PC-9 (cell line): Measurements from ENCODE around the gene LMNB1. TPM values are rescaled to one million over a fixed set of nuclear protein-coding genes. Genes with fewer than 3 reads are reported as not detected.
"Not testable (repeated sequence)": the region's sequence is repeated elsewhere in the genome, so short reads cannot be mapped to it uniquely, and the experiment has no call there.

Experiments
- BruUV-seq: library from RNA; stranded (reverse); fragments of 400-500 nt; replicated peaks from 2 replicates; lab custom pipeline; 2021; lab: Mats Ljungman, UMichigan
- CTCF ChIA-PET: fragments of 300-600 bp; sonication (Branson Sonifier 250); formaldehyde crosslinking; loops from one replicate; lab custom pipeline; 2022; ENCODE audit warnings: antibody characterized with exemption; lab: Charles Lee
- POLR2A ChIA-PET: fragments of 300-600 bp; sonication (Branson Sonifier 250); formaldehyde crosslinking; loops from one replicate; lab custom pipeline; 2022; ENCODE audit warnings: antibody characterized with exemption; ENCODE audit not compliant: unreplicated experiment; lab: Charles Lee
- DNase-seq, 2 experiments: peaks; one replicate each; pipeline versions ENCODE4 v3.0.0 to v3.0.0-alpha.2; 2015 to 2022; ENCODE audit warnings: mixed read lengths in 1 of 2
- H2AFZ ChIP-seq: fragments of 200-600 bp; sonication (generic); 2 replicates; pipeline ENCODE4 v1.8.1; 2017; ENCODE audit warnings: antibody characterized with exemption
- H3F3A ChIP-seq: fragments of 200-600 bp; sonication (generic); 2 replicates; pipeline ENCODE4 v1.8.1; 2017; ENCODE audit warnings: antibody characterized with exemption, mild to moderate bottlenecking, low read depth; ENCODE audit not compliant: insufficient read depth
- H3K27ac ChIP-seq: fragments of 200-600 bp; sonication (generic); 2 replicates; pipeline ENCODE4 v1.6.1; 2016; ENCODE audit warnings: mixed run types
- H3K27me3 ChIP-seq: fragments of 200-600 bp; sonication (generic); 2 replicates; pipeline ENCODE4 v1.6.1; 2016; ENCODE audit warnings: low read depth, mixed run types; ENCODE audit not compliant: insufficient read depth
- H3K36me3 ChIP-seq: fragments of 200-600 bp; sonication (generic); 2 replicates; pipeline ENCODE4 v1.6.1; 2016; ENCODE audit warnings: low read depth, mixed run types
- H3K4me1 ChIP-seq: fragments of 200-600 bp; sonication (generic); replicated peaks from 2 replicates; pipeline ENCODE4 v1.6.1; 2016; ENCODE audit warnings: mixed run types; ENCODE audit not compliant: insufficient read depth
- H3K4me2 ChIP-seq: fragments of 200-600 bp; sonication (generic); 2 replicates; pipeline ENCODE4 v1.6.1; 2017; ENCODE audit warnings: mixed run types
- H3K4me3 ChIP-seq: fragments of 200-600 bp; sonication (generic); 2 replicates; pipeline ENCODE4 v1.6.1; 2016; ENCODE audit warnings: mixed run types
- H3K79me2 ChIP-seq: fragments of 200-600 bp; sonication (generic); 2 replicates; pipeline ENCODE4 v1.6.1; 2017; ENCODE audit warnings: low read depth, mixed run types
- H3K9me2 ChIP-seq: fragments of 200-600 bp; sonication (generic); 2 replicates; pipeline ENCODE4 v1.8.1; 2017; ENCODE audit warnings: mild to moderate bottlenecking; ENCODE audit not compliant: insufficient read depth
- H3K9me3 ChIP-seq: fragments of 200-600 bp; sonication (generic); 2 replicates; pipeline ENCODE4 v1.8.1; 2016; ENCODE audit warnings: low read depth; ENCODE audit not compliant: insufficient read depth
- H4K20me1 ChIP-seq: fragments of 200-600 bp; sonication (generic); 2 replicates; pipeline ENCODE4 v1.8.1; 2017; ENCODE audit not compliant: insufficient read depth
- EZH2 ChIP-seq: fragments of 200-600 bp; sonication (generic); IDR thresholded peaks from 2 replicates; pipeline ENCODE4 v1.8.0; 2017; ENCODE audit warnings: antibody characterized with exemption, low read depth
- intact Hi-C: fragments of 100-400 bp; cut with micrococcal nuclease; formaldehyde crosslinking; loops from one replicate; pipeline ENCODE4 v1.10.0; 2022; ENCODE audit not compliant: unreplicated experiment
- total RNA-seq: library from RNA; stranded (reverse); gene quantifications from 2 replicates; pipeline ENCODE4 v1.2.3, GENCODE V29; 2021
- TF ChIP-seq, protein P1 (sequence below): fragments of 200-600 bp; sonication (generic); conservative IDR thresholded peaks from 2 replicates; pipeline ENCODE4 v1.6.1; 2017; ENCODE audit warnings: mixed run types, antibody characterized with exemption, mild to moderate bottlenecking, moderate library complexity

The LMNB1 gene
- total RNA-seq, 1 experiment from 2014 or later = 117 TPM

DNA sequence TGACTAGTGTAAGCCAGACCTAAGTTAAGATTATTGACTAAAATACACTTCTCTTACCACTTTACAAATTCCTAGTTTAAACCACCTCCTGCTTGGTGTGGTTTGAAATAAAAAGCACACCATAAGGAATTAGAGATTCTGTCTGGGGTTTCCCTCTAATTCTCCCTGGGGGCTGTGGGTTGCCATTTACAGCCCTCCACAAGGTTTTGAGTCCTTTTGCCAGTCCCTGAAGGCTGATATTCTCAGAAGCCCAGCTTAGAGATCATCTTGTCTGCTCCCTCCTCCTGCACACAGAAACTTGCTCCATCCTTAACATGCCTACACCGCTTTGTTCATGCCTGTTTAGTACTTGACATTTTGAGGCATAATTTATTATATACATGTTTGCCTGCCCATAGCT lies 7.2 kb upstream of the LMNB1 start:
- Histone ChIP-seq H3K27ac (no peak overlapping the region), H3K4me2 (no peak overlapping the region), H3K27me3 (no peaks in the 10 kb centered on the region), H3K4me1 (no peaks in the 10 kb centered on the region), H3F3A (no peaks in the 10 kb centered on the region), H3K9me3 (no peaks in the 10 kb centered on the region), H4K20me1 (no peaks in the 10 kb centered on the region), H2AFZ (no peak overlapping the region), H3K79me2 (no peaks in the 10 kb centered on the region), H3K4me3 (no peak overlapping the region), H3K9me2 (no peaks in the 10 kb centered on the region), H3K36me3 (no peaks in the 10 kb centered on the region)
- ChIA-PET CTCF (no interaction called here), POLR2A (no interaction called here)
- DNase-seq = no peak
- intact Hi-C loops = loop anchor here (10.0 kb wide), 2 partner anchors 175 to 415 kb away; partner anchors contain the start of gene ALDH7A1
- TF ChIP-seq, protein P1, sequence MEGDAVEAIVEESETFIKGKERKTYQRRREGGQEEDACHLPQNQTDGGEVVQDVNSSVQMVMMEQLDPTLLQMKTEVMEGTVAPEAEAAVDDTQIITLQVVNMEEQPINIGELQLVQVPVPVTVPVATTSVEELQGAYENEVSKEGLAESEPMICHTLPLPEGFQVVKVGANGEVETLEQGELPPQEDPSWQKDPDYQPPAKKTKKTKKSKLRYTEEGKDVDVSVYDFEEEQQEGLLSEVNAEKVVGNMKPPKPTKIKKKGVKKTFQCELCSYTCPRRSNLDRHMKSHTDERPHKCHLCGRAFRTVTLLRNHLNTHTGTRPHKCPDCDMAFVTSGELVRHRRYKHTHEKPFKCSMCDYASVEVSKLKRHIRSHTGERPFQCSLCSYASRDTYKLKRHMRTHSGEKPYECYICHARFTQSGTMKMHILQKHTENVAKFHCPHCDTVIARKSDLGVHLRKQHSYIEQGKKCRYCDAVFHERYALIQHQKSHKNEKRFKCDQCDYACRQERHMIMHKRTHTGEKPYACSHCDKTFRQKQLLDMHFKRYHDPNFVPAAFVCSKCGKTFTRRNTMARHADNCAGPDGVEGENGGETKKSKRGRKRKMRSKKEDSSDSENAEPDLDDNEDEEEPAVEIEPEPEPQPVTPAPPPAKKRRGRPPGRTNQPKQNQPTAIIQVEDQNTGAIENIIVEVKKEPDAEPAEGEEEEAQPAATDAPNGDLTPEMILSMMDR = no peak
- TF ChIP-seq EZH2 = no peak
- BruUV-seq = no TSS peak

DNA sequence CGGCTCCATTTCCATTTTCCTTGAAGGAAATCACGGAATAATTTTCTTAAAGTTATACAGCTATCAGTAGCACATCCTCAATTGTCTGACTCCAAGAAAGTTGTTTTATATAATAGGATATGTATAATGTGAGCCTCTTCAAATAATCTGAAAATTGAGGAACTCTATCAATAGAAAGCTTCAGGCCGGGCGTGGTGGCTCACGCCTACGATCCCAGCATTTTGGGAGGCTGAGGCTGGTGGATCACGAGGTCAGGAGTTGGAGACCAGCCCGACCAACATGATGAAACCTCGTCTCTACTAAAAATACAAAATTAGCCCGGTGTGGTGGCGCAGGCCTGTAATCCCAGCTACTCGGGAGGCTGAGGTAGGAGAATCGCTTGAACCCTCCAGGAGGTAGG lies 3.4 kb upstream of the LMNB1 start:
- H3K4me2 ChIP-seq, BruUV-seq, H4K20me1 ChIP-seq, H3K9me2 ChIP-seq, H3K4me3 ChIP-seq, H3K9me3 ChIP-seq, POLR2A ChIA-PET, H3K4me1 ChIP-seq, CTCF ChIA-PET, DNase-seq, H3K27ac ChIP-seq, H3K36me3 ChIP-seq, H3K27me3 ChIP-seq, H2AFZ ChIP-seq: not testable (repeated sequence)
- intact Hi-C loops = loop anchor here (10.0 kb wide), 2 partner anchors 179 to 419 kb away; partner anchors contain the start of gene ALDH7A1
- H3K79me2 ChIP-seq = peaks cover 11% of the 10 kb centered on the region
- peaks cover 14% of the 10 kb centered on the region for H3F3A ChIP-seq

DNA sequence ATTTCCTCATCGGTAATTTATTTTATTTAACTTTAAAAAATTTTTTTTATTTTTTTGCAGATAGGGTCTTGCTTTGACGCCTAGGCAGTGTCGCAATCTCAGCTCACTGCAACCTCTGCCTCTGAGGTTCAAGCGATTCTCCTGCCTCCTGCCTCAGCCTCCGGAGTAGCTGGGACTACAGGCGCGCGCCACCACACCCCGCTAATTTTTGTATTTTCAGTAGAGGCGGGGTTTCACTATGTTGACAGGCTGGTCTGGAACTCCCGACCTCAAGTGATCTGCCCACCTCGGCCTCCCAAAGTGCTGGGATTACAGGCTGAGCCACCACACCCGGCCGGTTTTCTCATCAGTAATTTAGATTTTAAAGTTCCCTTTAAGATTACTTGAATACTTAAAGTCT lies 2.3 kb upstream of the LMNB1 start:
- H3K79me2 ChIP-seq = peaks cover 21% of the 10 kb centered on the region
- DNase-seq, H4K20me1 ChIP-seq, H3K4me2 ChIP-seq, H3K4me3 ChIP-seq, H3K9me3 ChIP-seq, H3K9me2 ChIP-seq, POLR2A ChIA-PET, CTCF ChIA-PET, BruUV-seq, H3K36me3 ChIP-seq, H2AFZ ChIP-seq, H3K27me3 ChIP-seq, H3K27ac ChIP-seq: not testable (repeated sequence)
- peaks cover 14% of the 10 kb centered on the region for H3F3A ChIP-seq
- H3K4me1 ChIP-seq = peaks cover 20% of the 10 kb centered on the region
- intact Hi-C loops = loop anchor here (10.0 kb wide), 2 partner anchors 180 to 420 kb away; partner anchors contain the start of gene ALDH7A1

DNA sequence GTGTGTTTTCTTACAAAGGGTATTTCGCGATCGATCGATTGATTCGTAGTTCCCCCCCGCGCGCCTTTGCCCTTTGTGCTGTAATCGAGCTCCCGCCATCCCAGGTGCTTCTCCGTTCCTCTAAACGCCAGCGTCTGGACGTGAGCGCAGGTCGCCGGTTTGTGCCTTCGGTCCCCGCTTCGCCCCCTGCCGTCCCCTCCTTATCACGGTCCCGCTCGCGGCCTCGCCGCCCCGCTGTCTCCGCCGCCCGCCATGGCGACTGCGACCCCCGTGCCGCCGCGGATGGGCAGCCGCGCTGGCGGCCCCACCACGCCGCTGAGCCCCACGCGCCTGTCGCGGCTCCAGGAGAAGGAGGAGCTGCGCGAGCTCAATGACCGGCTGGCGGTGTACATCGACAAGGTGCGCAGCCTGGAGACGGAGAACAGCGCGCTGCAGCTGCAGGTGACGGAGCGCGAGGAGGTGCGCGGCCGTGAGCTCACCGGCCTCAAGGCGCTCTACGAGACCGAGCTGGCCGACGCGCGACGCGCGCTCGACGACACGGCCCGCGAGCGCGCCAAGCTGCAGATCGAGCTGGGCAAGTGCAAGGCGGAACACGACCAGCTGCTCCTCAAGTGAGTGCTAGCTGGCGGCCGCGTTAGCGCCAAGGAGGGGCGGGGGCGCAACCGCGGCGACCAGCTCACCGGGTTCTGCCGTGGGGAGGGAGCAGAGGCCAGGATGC lies 480 bp downstream of the LMNB1 start:
- Histone ChIP-seq H3K9me2 (no peaks in the 10 kb centered on the region), H3K27ac (0 out of 2 replicates have a peak overlapping the region, but pooled peaks have one; percentile 26), H3K4me2 (peak overlapping the region; percentile 96), H3K4me1 (peaks cover 25% of the 10 kb centered on the region), H2AFZ (peak overlapping the region; percentile 97), H3F3A (peaks cover 18% of the 10 kb centered on the region), H3K36me3 (0 out of 2 replicates have a peak, but pooled peaks cover 6% of the 10 kb centered on the region), H3K79me2 (peaks cover 50% of the 10 kb centered on the region), H4K20me1 (peaks cover 4% of the 10 kb centered on the region; the same call in 1 of the 2 replicates), H3K4me3 (peak overlapping the region; percentile 83), H3K9me3 (no peaks in the 10 kb centered on the region), H3K27me3 (no peaks in the 10 kb centered on the region)
- TF ChIP-seq, protein P1 = no peak
- TF ChIP-seq EZH2 = no peak
- ChIA-PET CTCF (interaction anchor here (0.7 to 1.4 kb wide), 2 partner anchors 25 to 32 kb away, joined by 6 to 11 read pairs; no protein-coding TSS in a partner anchor), POLR2A (interaction anchor here (0.5 kb wide), 1 partner anchor 174 kb away, joined by 5 read pairs; no protein-coding TSS in a partner anchor)
- intact Hi-C loops = loop anchor here (10.0 kb wide), 2 partner anchors 183 to 423 kb away; partner anchors contain the start of gene ALDH7A1
- peak; percentile 53 to 59 for DNase-seq
- TSS peak; percentile 39 for BruUV-seq
